ENCODE results near the gene HCFC1R1.
"Not testable (repeated sequence)": the region's sequence is repeated elsewhere in the genome, so short reads cannot be mapped to it uniquely, and the experiment has no call there.

Gene HCFC1R1, protein sequence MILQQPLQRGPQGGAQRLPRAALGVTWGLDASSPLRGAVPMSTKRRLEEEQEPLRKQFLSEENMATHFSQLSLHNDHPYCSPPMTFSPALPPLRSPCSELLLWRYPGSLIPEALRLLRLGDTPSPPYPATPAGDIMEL

GRCh38 chr16:3023669-3024478 lies at the start of gene HCFC1R1, which contains the start of gene THOC6:
Gene HCFC1R1, minus strand, starts transcription at chr16:3023942. Its CDS starts 1 bp downstream, at chr16:3023941.
Gene THOC6, plus strand, starts transcription at chr16:3024035. Its CDS starts 292 bp downstream, at chr16:3024327.
- peak; percentile 92 for DNase-seq

GRCh38 chr16:3073448-3073847 lies 49.7 kb upstream of the HCFC1R1 start:
- DNase-seq = no peak

GRCh38 chr16:3072576-3073263 lies 49.0 kb upstream of the HCFC1R1 start:
- not testable (repeated sequence) for DNase-seq

GRCh38 chr16:3072148-3072547 lies 48.4 kb upstream of the HCFC1R1 start:
- DNase-seq = not testable (repeated sequence)

GRCh38 chr16:3071655-3072054 lies 47.9 kb upstream of the HCFC1R1 start:
- DNase-seq = no peak

GRCh38 chr16:3070608-3071111 lies 46.9 kb upstream of the HCFC1R1 start:
- no peak for DNase-seq

GRCh38 chr16:3069146-3069545 lies 45.4 kb upstream of the HCFC1R1 start:
- not testable (repeated sequence) for DNase-seq

DNA sequence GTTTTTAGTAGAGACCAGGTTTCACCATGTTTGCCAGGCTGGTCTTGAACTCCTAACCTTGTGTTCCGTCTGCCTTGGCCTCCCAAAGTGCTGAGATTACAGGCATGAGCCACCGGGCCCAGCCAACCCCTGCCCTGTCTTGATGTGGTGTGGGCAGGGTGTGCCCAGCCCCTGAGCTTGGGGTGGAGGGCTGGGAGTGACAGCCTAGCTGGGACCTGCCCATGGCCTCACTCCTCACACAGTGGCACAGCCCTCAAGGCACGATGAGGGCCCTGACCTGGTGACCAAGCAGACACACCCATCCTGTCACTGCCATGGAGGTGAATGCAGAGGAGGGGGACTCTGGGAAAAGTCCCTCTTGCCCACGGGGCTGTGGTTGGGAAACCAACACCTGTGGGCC lies 44.7 kb upstream of the HCFC1R1 start:
- DNase-seq = no peak

- DNase-seq = no peak
Measured at GRCh38 chr16:3066440-3066748, 42.7 kb upstream of the HCFC1R1 start.

DNA sequence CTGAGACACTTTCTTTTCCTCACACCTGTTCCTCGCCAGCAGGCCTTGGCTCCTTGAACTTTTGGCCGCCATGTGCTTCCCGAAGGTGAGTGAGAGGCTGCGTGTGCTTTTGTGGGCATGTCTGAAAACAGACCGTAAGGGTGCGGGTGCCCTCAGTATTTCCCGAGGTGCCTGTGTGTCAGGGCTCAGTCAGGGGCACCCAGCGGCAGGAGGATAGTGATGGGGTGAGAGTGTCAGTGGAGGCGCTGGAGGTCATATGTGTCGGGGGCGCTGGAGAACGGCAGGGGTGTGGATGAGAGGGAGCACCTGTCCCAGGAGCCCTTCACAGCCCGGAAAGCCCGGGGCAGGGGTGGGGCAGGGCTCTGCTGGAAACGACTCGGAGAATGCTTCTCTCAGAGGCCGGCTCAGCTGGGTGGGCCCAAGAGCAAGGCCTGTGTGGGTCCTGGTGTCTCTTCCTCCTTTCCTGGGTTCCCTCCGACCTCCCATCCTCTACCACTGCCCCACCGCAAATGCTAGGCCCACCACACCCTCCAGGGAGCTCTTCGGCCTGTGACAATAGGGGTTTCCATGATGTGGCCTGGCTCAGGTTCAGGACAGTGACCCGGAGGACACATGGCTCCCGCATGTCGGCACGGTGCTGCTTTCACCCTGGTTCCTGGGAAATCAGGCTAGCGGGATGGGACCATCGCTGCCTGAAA lies 42.1 kb upstream of the HCFC1R1 start:
- no peak for DNase-seq

DNA sequence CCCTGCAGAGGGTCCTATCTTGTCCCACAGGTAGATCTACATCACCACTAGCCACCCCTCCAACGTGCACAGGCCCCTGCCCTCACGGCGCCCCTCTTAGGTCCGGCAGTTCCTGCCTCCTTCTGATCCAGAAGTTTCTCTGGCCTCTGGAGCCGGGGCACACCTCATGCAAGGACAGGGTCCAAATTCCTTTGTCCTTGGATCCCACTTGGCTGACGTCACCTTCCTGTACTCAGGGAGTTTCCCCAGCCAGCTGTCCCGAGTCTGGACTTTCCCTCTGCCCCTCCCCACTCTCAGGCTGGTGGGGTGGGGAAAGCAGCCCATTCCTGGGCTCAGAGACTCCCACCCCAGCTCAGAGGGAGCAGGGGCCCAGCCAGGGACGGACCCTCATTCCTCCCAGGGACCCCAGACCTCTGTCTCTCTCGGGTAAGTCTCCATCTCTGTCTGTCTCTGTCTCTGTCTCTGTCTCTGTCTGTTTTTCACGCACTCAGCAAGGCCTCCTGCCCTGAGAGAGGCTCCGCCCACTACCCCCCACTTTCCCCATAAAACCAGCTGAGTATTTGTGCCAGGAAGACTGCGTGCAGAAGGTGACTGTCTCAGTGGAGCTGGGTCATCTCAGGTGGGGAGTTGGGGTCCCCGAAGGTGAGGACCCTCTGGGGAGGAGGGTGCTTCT lies 41.5 kb upstream of the HCFC1R1 start, which contains the start of gene IL32:
Gene IL32 (plus strand): TSS at position 572 of the 673 bp plus-strand sequence. CDS start 172 bp downstream, outside the sequence.
- no peak for DNase-seq

DNA sequence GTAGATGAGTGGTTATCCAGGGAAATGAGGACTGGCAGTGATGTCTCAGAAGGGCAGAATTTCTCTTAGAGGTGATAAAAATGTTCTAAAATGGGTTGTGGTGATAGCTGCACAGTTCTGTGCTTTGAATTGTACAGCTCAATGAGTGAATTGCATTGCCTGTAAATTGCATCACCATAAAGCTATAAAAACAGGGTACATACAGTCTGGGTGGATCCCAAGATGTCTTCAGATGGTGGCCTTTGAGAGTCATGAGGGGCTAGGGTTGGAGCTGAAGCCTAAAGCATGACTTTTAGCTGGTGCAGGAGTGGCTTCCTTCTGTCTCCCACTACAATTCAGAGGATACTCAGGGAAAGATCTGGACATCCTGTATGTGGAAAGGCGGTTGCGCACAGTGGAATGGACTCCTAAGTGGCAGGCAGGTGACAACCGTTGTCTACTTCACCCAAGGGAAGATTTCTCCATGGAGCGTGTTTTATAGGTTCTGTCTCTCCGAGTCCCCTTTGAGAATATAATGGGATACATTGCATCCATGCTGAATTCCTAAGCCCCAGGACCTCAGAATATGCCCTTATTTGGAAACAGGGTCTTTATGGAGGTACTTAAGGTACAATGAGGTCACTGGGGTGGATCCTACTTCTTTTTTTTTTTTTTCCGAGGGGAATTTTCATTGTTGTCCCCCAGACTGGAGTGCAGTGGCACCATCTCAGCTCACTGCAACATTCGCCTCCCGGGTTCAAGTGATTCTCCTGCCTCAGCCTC lies 40.1 kb upstream of the HCFC1R1 start:
- DNase-seq = no peak

- no peak for DNase-seq
Measured at GRCh38 chr16:3062553-3062952, 38.8 kb upstream of the HCFC1R1 start.

DNA sequence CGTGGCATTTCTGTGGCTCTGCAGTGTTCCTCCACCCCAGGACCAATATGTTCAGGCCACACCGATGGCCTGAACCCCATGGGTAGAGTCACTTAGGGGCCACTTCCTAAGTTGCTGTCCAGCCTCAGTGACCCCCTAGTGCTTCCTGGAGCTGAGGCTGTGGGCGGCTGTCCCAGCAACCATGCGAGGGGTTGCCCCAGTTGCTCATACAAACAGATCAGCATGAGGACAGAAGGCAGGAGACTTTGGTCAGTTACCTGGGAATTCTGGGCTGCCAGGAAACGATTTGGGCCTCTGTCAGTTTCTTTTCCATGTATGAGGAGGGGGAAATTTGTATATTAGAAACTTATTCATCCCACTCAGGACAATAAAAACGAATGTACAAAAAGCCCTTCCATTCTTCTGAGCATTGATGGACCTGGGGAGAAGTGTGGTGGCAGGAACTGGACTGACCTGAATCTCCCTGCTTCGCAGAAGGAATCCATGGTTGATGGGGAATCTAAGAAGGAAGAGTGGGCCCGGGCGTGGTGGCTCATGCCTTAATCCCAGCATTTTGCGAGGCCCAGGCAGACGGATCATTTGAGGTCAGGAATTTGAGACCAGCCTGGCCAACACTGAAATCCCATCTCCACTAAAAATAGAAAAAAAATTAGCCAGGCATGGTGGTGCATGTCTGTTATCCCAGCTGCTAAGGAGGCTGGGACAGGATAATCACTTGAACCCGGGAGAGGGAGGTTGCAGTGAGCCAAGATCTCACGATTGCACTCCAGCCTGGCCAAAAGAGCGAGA lies 36.8 kb upstream of the HCFC1R1 start:
- no peak for DNase-seq

- no peak for DNase-seq
Measured at GRCh38 chr16:3059723-3060242, 36.0 kb upstream of the HCFC1R1 start.

DNA sequence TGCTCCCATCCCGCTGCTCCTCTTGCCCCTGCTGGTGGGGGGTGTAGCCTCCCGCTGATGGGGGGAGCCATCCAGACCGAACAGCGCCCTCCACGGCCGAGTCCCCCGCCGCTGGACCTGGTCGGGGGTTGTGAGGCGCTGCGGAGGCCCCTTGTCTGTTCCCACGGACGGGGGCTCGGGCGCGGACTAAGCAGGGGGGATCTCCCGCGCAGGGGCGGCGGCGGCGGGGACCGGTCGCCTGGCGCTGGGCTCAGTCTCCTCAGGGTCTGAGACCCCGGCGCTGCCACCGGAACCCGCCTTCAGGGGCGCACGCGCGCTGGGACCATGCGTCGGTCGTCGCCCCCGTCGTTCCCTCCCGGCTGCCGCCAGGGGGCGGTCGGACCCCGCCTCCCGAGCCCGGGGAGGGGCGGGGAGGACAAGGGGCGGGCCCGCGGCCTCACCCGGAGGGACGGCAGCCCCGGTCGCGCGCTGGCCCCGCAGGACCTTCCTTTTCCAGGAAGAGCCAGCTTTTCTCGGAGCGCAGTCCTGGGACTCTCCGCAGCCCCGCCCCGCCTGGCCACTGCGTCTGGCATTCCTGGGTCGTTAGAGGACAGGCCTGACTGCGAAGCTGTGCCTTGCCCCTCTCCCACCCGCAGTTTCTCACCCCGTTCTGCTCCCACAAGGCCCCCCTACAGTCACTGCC lies 35.4 kb upstream of the HCFC1R1 start:
- DNase-seq = no peak

- no peak for DNase-seq
Measured at GRCh38 chr16:3058139-3059030, 34.6 kb upstream of the HCFC1R1 start.

DNA sequence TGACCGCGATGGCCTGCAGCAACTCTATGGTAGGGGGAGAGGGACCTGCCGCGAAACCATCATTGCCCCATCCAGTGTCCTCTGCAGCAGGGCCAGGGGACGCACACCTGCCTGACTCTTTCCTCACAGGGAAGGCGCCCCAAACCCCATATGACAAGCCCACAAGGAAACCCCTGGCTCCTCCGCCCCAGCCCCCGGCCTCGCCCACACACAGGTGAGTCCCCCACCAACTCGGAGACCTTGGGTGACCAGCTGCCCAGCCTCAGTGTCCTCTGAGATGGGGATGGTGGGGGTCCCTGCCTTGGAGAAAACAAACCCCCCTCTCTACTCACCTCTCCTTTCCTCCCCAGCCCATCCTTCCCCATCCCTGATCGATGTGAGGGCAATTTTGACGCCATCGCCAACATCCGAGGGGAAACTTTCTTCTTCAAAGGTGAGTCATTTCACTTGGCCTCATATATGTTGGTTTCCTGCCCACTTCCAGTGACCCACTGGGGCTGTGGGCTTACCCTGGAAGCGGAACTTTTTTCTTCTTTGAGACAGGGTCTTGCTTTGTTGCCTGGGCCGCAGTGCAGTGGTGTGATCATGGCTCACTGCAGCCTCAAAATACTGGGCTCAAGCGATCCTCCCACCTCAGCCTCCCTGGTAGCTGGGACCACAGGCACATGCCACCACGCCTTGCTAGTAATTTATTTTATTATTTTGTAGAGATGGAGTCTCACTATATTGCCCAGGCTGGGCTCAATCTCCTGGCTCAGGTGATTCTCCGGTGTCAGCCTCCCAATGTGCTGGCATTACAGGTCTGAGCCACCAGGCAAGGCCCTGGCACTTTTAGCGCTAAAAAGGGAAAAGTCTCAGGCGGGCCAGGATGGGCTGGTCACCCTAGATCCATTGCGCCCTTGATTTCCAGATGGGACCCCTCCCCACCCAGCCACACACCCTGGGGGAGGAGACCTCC lies 33.7 kb upstream of the HCFC1R1 start:
- DNase-seq = no peak
